IMR-90 (cell line): ENCODE data around the gene ARHGEF6. TPM values are rescaled to one million over a fixed set of nuclear protein-coding genes. Genes with fewer than 3 reads are reported as not detected.

Experiments used
- ATAC-seq: fragments of 200-7000 bp; cut with Tn5 transposase; 2 replicates; pipeline ENCODE4 v1.9.1; 2020; ENCODE audit warnings: low read depth, mild to moderate bottlenecking, moderate library complexity
- BruUV-seq: library from RNA; stranded (reverse); fragments of 400-500 nt; replicated peaks from 2 replicates; lab custom pipeline; 2021; lab: Mats Ljungman, UMichigan
- CTCF ChIA-PET: fragments of 300-600 bp; formaldehyde crosslinking; extraction: SDS; loops from one replicate; lab custom pipeline; 2021; ENCODE audit warnings: antibody characterized with exemption; lab: Yijun Ruan, JAX
- POLR2A ChIA-PET: fragments of 300-600 bp; sonication (Branson Sonifier 250); formaldehyde crosslinking; loops from one replicate; lab custom pipeline; 2022; ENCODE audit warnings: antibody characterized with exemption; ENCODE audit not compliant: unreplicated experiment; lab: Charles Lee
- DNase-seq: peaks from one replicate; pipeline ENCODE4 v3.0.0; 2013
- H2AFZ ChIP-seq: replicated peaks from 2 replicates; pipeline ENCODE3; 2013; ENCODE audit warnings: low read length, mild to moderate bottlenecking; ENCODE audit not compliant: poor library complexity
- H2AK5ac ChIP-seq: 2 replicates; pipeline ENCODE4 v1.6.1; 2013; ENCODE audit warnings: low read depth, low read length, inconsistent platforms
- H2AK9ac ChIP-seq: replicated peaks from 2 replicates; pipeline ENCODE3; 2013; ENCODE audit warnings: mild to moderate bottlenecking, low read depth, low read length, moderate library complexity; ENCODE audit not compliant: poor library complexity
- H2BK120ac ChIP-seq: 2 replicates; pipeline ENCODE4 v1.6.1; 2013; ENCODE audit warnings: low read depth, low read length, inconsistent platforms
- H2BK15ac ChIP-seq: 3 replicates; pipeline ENCODE4 v1.6.1; 2013; ENCODE audit warnings: low read depth, low read length, inconsistent platforms
- H2BK20ac ChIP-seq: 2 replicates; pipeline ENCODE4 v1.6.1; 2013; ENCODE audit warnings: low read depth, mild to moderate bottlenecking, inconsistent platforms, low read length, moderate library complexity
- H2BK5ac ChIP-seq: 2 replicates; pipeline ENCODE4 v1.6.1; 2013; ENCODE audit warnings: mild to moderate bottlenecking, low read depth, low read length, inconsistent platforms; ENCODE audit not compliant: poor library complexity, severe bottlenecking
- H3K14ac ChIP-seq: replicated peaks from 2 replicates; pipeline ENCODE4 v1.6.1; 2013; ENCODE audit warnings: low read depth, low read length, inconsistent platforms
- H3K18ac ChIP-seq: 2 replicates; pipeline ENCODE4 v1.6.1; 2013; ENCODE audit warnings: low read depth, low read length, control low read depth
- H3K23ac ChIP-seq: 2 replicates; pipeline ENCODE4 v1.6.1; 2013; ENCODE audit warnings: low read depth, low read length, inconsistent platforms
- H3K27ac ChIP-seq: 2 replicates; pipeline ENCODE4 v1.5.1; 2013; ENCODE audit warnings: mild to moderate bottlenecking, control low read depth, low read length; ENCODE audit not compliant: insufficient read depth
- H3K27me3 ChIP-seq: 2 replicates; pipeline ENCODE4 v1.6.1; 2013; ENCODE audit warnings: low read length; ENCODE audit not compliant: control insufficient read depth, insufficient read depth
- H3K36me3 ChIP-seq: 2 replicates; pipeline ENCODE4 v1.6.1; 2013; ENCODE audit warnings: low read length, mixed read lengths; ENCODE audit not compliant: control insufficient read depth, insufficient read depth
- H3K4ac ChIP-seq: 2 replicates; pipeline ENCODE4 v1.6.1; 2013; ENCODE audit warnings: low read depth, low read length, inconsistent platforms
- H3K4me1 ChIP-seq: 2 replicates; pipeline ENCODE4 v1.6.1; 2013; ENCODE audit warnings: low read length, mixed read lengths; ENCODE audit not compliant: control insufficient read depth, insufficient read depth
- H3K4me2 ChIP-seq: 2 replicates; pipeline ENCODE4 v1.6.1; 2013; ENCODE audit warnings: low read depth, mild to moderate bottlenecking, control low read depth, low read length, moderate library complexity
- H3K4me3 ChIP-seq: 2 replicates; pipeline ENCODE4 v1.5.1; 2013; ENCODE audit warnings: low read depth, mild to moderate bottlenecking, control low read depth, low read length, moderate library complexity; ENCODE audit not compliant: insufficient read depth
- H3K56ac ChIP-seq: 2 replicates; pipeline ENCODE4 v1.6.1; 2013; ENCODE audit warnings: low read length, inconsistent platforms; ENCODE audit not compliant: insufficient read depth; ENCODE audit errors: extremely low read depth
- H3K79me1 ChIP-seq, 2 experiments: 2 replicates each; pipeline ENCODE4 v1.6.1; 2013; ENCODE audit warnings: low read length in 2 of 2, inconsistent platforms in 1 of 2, low read depth in 1 of 2
- H3K9ac ChIP-seq: 2 replicates; pipeline ENCODE4 v1.6.1; 2013; ENCODE audit warnings: low read depth, low read length, control low read depth
- H3K9me1 ChIP-seq: 2 replicates; pipeline ENCODE4 v1.6.1; 2013; ENCODE audit warnings: low read length, inconsistent platforms; ENCODE audit not compliant: insufficient read depth
- H3K9me3 ChIP-seq: 2 replicates; pipeline ENCODE4 v1.6.1; 2013; ENCODE audit warnings: low read length; ENCODE audit not compliant: control insufficient read depth, insufficient read depth
- H4K20me1 ChIP-seq: 2 replicates; pipeline ENCODE4 v1.6.1; 2013; ENCODE audit warnings: low read length, inconsistent platforms; ENCODE audit not compliant: insufficient read depth
- H4K5ac ChIP-seq: 2 replicates; pipeline ENCODE4 v1.6.1; 2013; ENCODE audit warnings: mild to moderate bottlenecking, low read depth, low read length, control low read depth
- H4K8ac ChIP-seq, 2 experiments: 2 replicates each; pipeline ENCODE4 v1.6.1; 2013; ENCODE audit warnings: low read depth in 2 of 2, low read length in 2 of 2, control low read depth in 1 of 2, inconsistent platforms in 1 of 2
- H4K91ac ChIP-seq: 2 replicates; pipeline ENCODE4 v1.6.1; 2013; ENCODE audit warnings: low read depth, low read length, inconsistent platforms; ENCODE audit not compliant: insufficient read depth
- CHD1 ChIP-seq: IDR thresholded peaks from 2 replicates; pipeline ENCODE4 v1.6.1; 2012; ENCODE audit warnings: low read depth, low read length, improper control_type of control experiment
- RAD21 ChIP-seq: IDR thresholded peaks from 2 replicates; pipeline ENCODE4 v1.6.1; 2012; ENCODE audit warnings: low read length, improper control_type of control experiment
- SMC3 ChIP-seq: fragments of 150-350 bp; IDR thresholded peaks from 2 replicates; pipeline ENCODE4 v1.6.1; 2016; ENCODE audit warnings: low read depth, mild to moderate bottlenecking, antibody characterized with exemption, low read length, moderate library complexity
- WGBS, 2 experiments: methylation state at CpG; one replicate each; pipeline versions ENCODE4 v1.1.5 to v1.1.7; 2013; ENCODE audit warnings: missing lambda C conversion rate in 2 of 2; ENCODE audit not compliant: insufficient read length in 1 of 2; ENCODE audit errors: extremely low coverage in 2 of 2; 5-methylcytosine and 5-hydroxymethylcytosine counted together
- dilution Hi-C: fragments of 300-500 bp; cut with HindIII; formaldehyde crosslinking; loops from one replicate; pipeline ENCODE4 v1.14.3; 2018; ENCODE audit warnings: low sequenced_read_pairs; ENCODE audit not compliant: unreplicated experiment
- in situ Hi-C: fragments of 300-500 bp; cut with MboI; formaldehyde crosslinking; loops from 3 replicates; pipeline ENCODE4 v1.14.3; 2019; ENCODE audit warnings: low sequenced_read_pairs, inconsistent platforms, mixed read lengths
- intact Hi-C: fragments of 100-400 bp; cut with micrococcal nuclease; formaldehyde crosslinking; loops from 2 replicates; pipeline ENCODE4 v1.10.0; 2022
- polyA plus RNA-seq, 3 experiments: library from polyadenylated mRNA; depleted of rRNA; stranded (reverse); fragments of >200 nt; gene quantifications; 2 replicates each; pipeline ENCODE4 v1.2.3, GENCODE V29; 2012; ENCODE audit warnings: low replicate concordance in 1 of 3
- total RNA-seq: library from RNA; depleted of rRNA; stranded (reverse); fragments of >200 nt; gene quantifications from 2 replicates; pipeline ENCODE4 v1.2.3, GENCODE V29; 2012
- TF ChIP-seq, protein P1 (sequence below): conservative IDR thresholded peaks from 2 replicates; pipeline ENCODE4 v1.5.1; 2012; ENCODE audit warnings: mild to moderate bottlenecking, low read depth, low read length, improper control_type of control experiment

The ARHGEF6 gene
- total and polyA plus RNA-seq, 2 of the 4 experiments (the other 2 are of a cell fraction), result 2.1 to 2.7 TPM

DNA sequence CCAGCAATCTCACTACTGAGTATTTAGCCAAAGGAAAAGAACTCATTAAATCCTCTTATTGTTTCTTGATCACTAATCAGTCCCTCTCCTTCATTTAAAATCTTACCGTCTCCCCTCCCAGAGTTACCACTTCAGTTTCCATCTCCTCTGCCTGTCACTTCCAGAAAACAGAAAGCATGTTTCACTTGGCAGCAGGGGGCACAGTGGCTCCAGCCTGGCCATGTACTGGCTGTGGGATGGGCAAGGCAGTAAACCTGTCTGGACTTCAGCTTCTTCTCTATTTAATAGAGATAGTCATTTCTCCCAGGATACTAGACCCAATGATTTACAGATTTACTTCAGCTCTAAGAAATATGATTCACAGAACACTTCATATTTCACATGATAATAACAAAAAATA lies 69.6 kb downstream of the ARHGEF6 start:
- Histone ChIP-seq H2AK5ac (no peak overlapping the region), H3K4me2 (no peak overlapping the region), H3K4ac (no peak overlapping the region), H3K79me1 (no peaks in the 10 kb centered on the region), H2AFZ (no peak overlapping the region), H3K27ac (no peak overlapping the region), H4K91ac (no peak overlapping the region), H3K9ac (no peak overlapping the region), H2BK15ac (no peak overlapping the region), H2BK120ac (no peak overlapping the region), H4K8ac (no peak overlapping the region), H4K20me1 (no peaks in the 10 kb centered on the region), H3K4me1 (peaks cover 2% of the 10 kb centered on the region), H2AK9ac (no peak overlapping the region), H3K23ac (no peak overlapping the region), H3K36me3 (no peaks in the 10 kb centered on the region), H3K56ac (no peak overlapping the region), H3K9me1 (no peaks in the 10 kb centered on the region), H3K14ac (no peak overlapping the region), H3K9me3 (no peaks in the 10 kb centered on the region), H3K18ac (no peak overlapping the region), H4K5ac (no peak overlapping the region), H3K4me3 (no peak overlapping the region), H2BK20ac (no peak overlapping the region), H3K27me3 (no peaks in the 10 kb centered on the region), H2BK5ac (no peak overlapping the region)
- dilution Hi-C loops (no loop called here), in situ Hi-C loops (loop anchor here (5.0 kb wide), 1 partner anchor 216 kb away; no protein-coding TSS in a partner anchor), intact Hi-C loops (loop anchor here (1.0 kb wide), 1 partner anchor 214 kb away; no protein-coding TSS in a partner anchor)
- no CpG with 5 or more reads among the region's 1 CpG for WGBS, 2 experiments
- ATAC-seq (peak; percentile 76), DNase-seq (peak; percentile 36)
- BruUV-seq, result no TSS peak
- TF ChIP-seq, protein P1, sequence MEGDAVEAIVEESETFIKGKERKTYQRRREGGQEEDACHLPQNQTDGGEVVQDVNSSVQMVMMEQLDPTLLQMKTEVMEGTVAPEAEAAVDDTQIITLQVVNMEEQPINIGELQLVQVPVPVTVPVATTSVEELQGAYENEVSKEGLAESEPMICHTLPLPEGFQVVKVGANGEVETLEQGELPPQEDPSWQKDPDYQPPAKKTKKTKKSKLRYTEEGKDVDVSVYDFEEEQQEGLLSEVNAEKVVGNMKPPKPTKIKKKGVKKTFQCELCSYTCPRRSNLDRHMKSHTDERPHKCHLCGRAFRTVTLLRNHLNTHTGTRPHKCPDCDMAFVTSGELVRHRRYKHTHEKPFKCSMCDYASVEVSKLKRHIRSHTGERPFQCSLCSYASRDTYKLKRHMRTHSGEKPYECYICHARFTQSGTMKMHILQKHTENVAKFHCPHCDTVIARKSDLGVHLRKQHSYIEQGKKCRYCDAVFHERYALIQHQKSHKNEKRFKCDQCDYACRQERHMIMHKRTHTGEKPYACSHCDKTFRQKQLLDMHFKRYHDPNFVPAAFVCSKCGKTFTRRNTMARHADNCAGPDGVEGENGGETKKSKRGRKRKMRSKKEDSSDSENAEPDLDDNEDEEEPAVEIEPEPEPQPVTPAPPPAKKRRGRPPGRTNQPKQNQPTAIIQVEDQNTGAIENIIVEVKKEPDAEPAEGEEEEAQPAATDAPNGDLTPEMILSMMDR, result peak; percentile 51
- TF ChIP-seq CHD1 (no peak), RAD21 (peak; percentile 60), SMC3 (peak; percentile 56)
- ChIA-PET POLR2A (no interaction called here), CTCF (interaction anchor here (0.6 to 0.8 kb wide), 2 partner anchors 54 to 214 kb away, joined by 3 to 5 read pairs; no protein-coding TSS in a partner anchor)
